H1 (cell line): ENCODE data around the gene RUFY1. TPM values are rescaled to one million over a fixed set of nuclear protein-coding genes. Genes with fewer than 3 reads are reported as not detected.

Experiments used
- CHD1 ChIP-seq: IDR thresholded peaks from 2 replicates; pipeline ENCODE4 v1.6.1; 2012; ENCODE audit warnings: low read depth, low read length, improper control_type of control experiment
- HDAC6 ChIP-seq: IDR thresholded peaks from one replicate; pipeline ENCODE4 v1.7.1; 2012; ENCODE audit warnings: low read depth, mild to moderate bottlenecking, inconsistent platforms, low read length, moderate library complexity
- KDM1A ChIP-seq: fragments of 200-600, 300-600 bp; sonication (generic); IDR thresholded peaks from 2 replicates; pipeline ENCODE4 v1.7.1; 2016; ENCODE audit warnings: mild to moderate bottlenecking, low read length, borderline replicate concordance
- MAFK ChIP-seq: IDR thresholded peaks from 2 replicates; pipeline ENCODE4 v1.6.1; 2012; ENCODE audit warnings: low read depth, mild to moderate bottlenecking, improper control_type of control experiment, low read length
- RBBP5 ChIP-seq: IDR thresholded peaks from 2 replicates; pipeline ENCODE4 v1.7.1; 2012; ENCODE audit warnings: low read depth, mild to moderate bottlenecking, inconsistent platforms, low read length, moderate library complexity, borderline replicate concordance
- polyA plus RNA-seq, 7 experiments: library from polyadenylated mRNA; depleted of rRNA in 3 of 7; stranded (reverse) in 5 of 7; unstranded in 2 of 7; fragments of >200 nt in 5 of 7; fragments of 200-250 nt in 2 of 7; gene quantifications; 1 replicate in 5 of 7; 2 replicates in 1 of 7; 4 replicates in 1 of 7; pipeline versions ENCODE4 v1.2.1 to v1.2.3, GENCODE V29; 2011 to 2013; ENCODE audit warnings: missing spikeins in 2 of 7, mixed read lengths in 2 of 7
- total RNA-seq: library from RNA; stranded (reverse); fragmentation: NEBNext Ultra II Directional; extraction: Animal tissue kit (Norgen Biotek cat#: 25700); gene quantifications from 2 replicates; pipeline ENCODE4 v1.2.1, GENCODE V29; 2021

RUFY1 gene
- total and polyA plus RNA-seq, 2 of the 8 experiments (the other 6 are each of a cell fraction or from before 2014, with no cell fraction given) = 22.4 to 29.5 TPM

- TF ChIP-seq MAFK (no peak), HDAC6 (no peak), RBBP5 (no peak), CHD1 (no peak), KDM1A (no peak)
Measured at GRCh38 chr5:179509845-179510244, 40.5 kb upstream of the RUFY1 start (continued).
